Kidney epithelial cell (primary cell): ENCODE data around the gene FOXL3. TPM values are rescaled to one million over a fixed set of nuclear protein-coding genes. Genes with fewer than 3 reads are reported as not detected.

Experiments used
- DNase-seq: peaks from one replicate; pipeline ENCODE4 v3.0.0-alpha.2; 2010; ENCODE audit warnings: low read depth
- H3K27me3 ChIP-seq: 2 replicates; pipeline ENCODE4 v1.6.0; 2011; ENCODE audit warnings: low read length; ENCODE audit not compliant: control insufficient read depth, insufficient read depth
- H3K36me3 ChIP-seq: 2 replicates; pipeline ENCODE4 v1.5.1; 2011; ENCODE audit warnings: low read length; ENCODE audit not compliant: control insufficient read depth, insufficient read depth
- H3K4me3 ChIP-seq: 2 replicates; pipeline ENCODE4 v1.5.1; 2011; ENCODE audit warnings: low read depth, mild to moderate bottlenecking, control low read depth, low read length
- CTCF ChIP-seq: IDR thresholded peaks from 2 replicates; pipeline ENCODE4 v1.5.1; 2011; ENCODE audit warnings: mild to moderate bottlenecking, moderate library complexity, low read length, control low read depth, inconsistent platforms; ENCODE audit not compliant: insufficient read depth, poor library complexity, severe bottlenecking
- total RNA-seq: library from RNA; depleted of rRNA; stranded (reverse); fragments of >200 nt; gene quantifications from 2 replicates; pipeline ENCODE4 v1.2.3, GENCODE V29; 2015

The FOXL3 gene
- total RNA-seq, 1 donor from 2014 or later = not detected

GRCh38 chr7:284762-285722 is 4.9 kb upstream of the FOXL3 start:
- TF ChIP-seq CTCF = no peak
- Histone ChIP-seq H3K36me3 (no peaks in the 10 kb centered on the region), H3K4me3 (no peak overlapping the region), H3K27me3 (peaks cover 49% of the 10 kb centered on the region)
- no peak for DNase-seq

GRCh38 chr7:285731-286130 is 4.2 kb upstream of the FOXL3 start:
- no peaks in the 10 kb centered on the region for H3K36me3 ChIP-seq

GRCh38 chr7:286266-286665 is 3.7 kb upstream of the FOXL3 start:
- H3K36me3 ChIP-seq = no peaks in the 10 kb centered on the region
- no peak for TF ChIP-seq CTCF
- no peak overlapping the region for H3K4me3 ChIP-seq
- DNase-seq = no peak
- H3K27me3 ChIP-seq = peaks cover 53% of the 10 kb centered on the region

More at GRCh38 chr7:285731-286130, 4.2 kb upstream of the FOXL3 start:
- TF ChIP-seq CTCF = no peak
- Histone ChIP-seq H3K27me3 (peaks cover 50% of the 10 kb centered on the region), H3K4me3 (no peak overlapping the region)
- no peak for DNase-seq

- Histone ChIP-seq H3K4me3 (no peak overlapping the region), H3K36me3 (no peaks in the 10 kb centered on the region), H3K27me3 (peaks cover 74% of the 10 kb centered on the region)
- no peak for DNase-seq
- no peak for TF ChIP-seq CTCF
Measured at GRCh38 chr7:288671-289101, 1.3 kb upstream of the FOXL3 start.

GRCh38 chr7:289209-289755 is 688 bp upstream of the FOXL3 start:
- H3K27me3 ChIP-seq = peaks cover 80% of the 10 kb centered on the region
- TF ChIP-seq CTCF = no peak
- no peaks in the 10 kb centered on the region for H3K36me3 ChIP-seq
- no peak overlapping the region for H3K4me3 ChIP-seq
- DNase-seq = no peak
